ENCODE data around the gene PEX11G.

GRCh38 chr19:7494416-7495098 lies 5.7 kb upstream of the PEX11G start:
- no peak for TF ChIP-seq CTCF (IDR thresholded peaks at IDR 0.05; ENCODE audit: poor library complexity)
- no peak for TF ChIP-seq EZH2 (IDR thresholded peaks at IDR 0.05; ENCODE audit: borderline replicate concordance)
- TF ChIP-seq EZH2phosphoT487 (IDR thresholded peaks at IDR 0.05; ENCODE audit: low read depth, severe bottlenecking, unreplicated experiment), result no peak
